Panc1 (cell line): ENCODE results near the gene PCIF1. TPM values are rescaled to one million over a fixed set of nuclear protein-coding genes. Genes with fewer than 3 reads are reported as not detected.

Experiments used
- ATAC-seq: fragments of 200-7000 bp; cut with Tn5 transposase; 2 replicates; pipeline ENCODE4 v1.9.1; 2020; ENCODE audit warnings: mild to moderate bottlenecking, moderate library complexity
- BruUV-seq: library from RNA; stranded (reverse); fragments of 400-500 nt; replicated peaks from 2 replicates; lab custom pipeline; 2021; lab: Mats Ljungman, UMichigan
- CTCF ChIA-PET: fragments of 300-600 bp; sonication (Branson Sonifier 250); formaldehyde crosslinking; loops from one replicate; lab custom pipeline; 2022; ENCODE audit warnings: antibody characterized with exemption; lab: Charles Lee
- POLR2A ChIA-PET: fragments of 300-600 bp; sonication (Branson Sonifier 250); formaldehyde crosslinking; loops from one replicate; lab custom pipeline; 2022; ENCODE audit warnings: antibody characterized with exemption; lab: Charles Lee
- DNase-seq: peaks from one replicate; pipeline ENCODE4 v3.0.0-alpha.2; 2010; ENCODE audit warnings: low read depth, low spot score
- H3K27ac ChIP-seq: 2 replicates; pipeline ENCODE4 v1.5.1; 2011; ENCODE audit warnings: mild to moderate bottlenecking, low read length, inconsistent platforms
- H3K27me3 ChIP-seq: fragments of 200-500 bp; sonication (Bioruptor generic); 2 replicates; pipeline ENCODE4 v1.6.0; 2014; ENCODE audit warnings: low read length, inconsistent platforms; ENCODE audit not compliant: control insufficient read depth, insufficient read depth
- H3K36me3 ChIP-seq: fragments of 200-500 bp; sonication (Bioruptor generic); 2 replicates; pipeline ENCODE4 v1.5.1; 2014; ENCODE audit warnings: inconsistent platforms, mild to moderate bottlenecking, low read length, moderate library complexity; ENCODE audit not compliant: control insufficient read depth, insufficient read depth
- H3K4me1 ChIP-seq: 2 replicates; pipeline ENCODE4 v1.5.1; 2011; ENCODE audit warnings: inconsistent platforms, mild to moderate bottlenecking, low read length, moderate library complexity; ENCODE audit not compliant: control insufficient read depth, insufficient read depth
- H3K4me3 ChIP-seq, 2 experiments: 2 replicates each; pipeline ENCODE4 v1.5.1; 2011 to 2012; ENCODE audit warnings: low read depth in 2 of 2, low read length in 2 of 2, mild to moderate bottlenecking in 2 of 2, inconsistent platforms in 1 of 2, moderate library complexity in 1 of 2
- H3K9me3 ChIP-seq: fragments of 200-500 bp; sonication (Bioruptor generic); 2 replicates; pipeline ENCODE4 v1.5.1; 2014; ENCODE audit warnings: low read depth, mild to moderate bottlenecking, inconsistent platforms, low read length, moderate library complexity; ENCODE audit not compliant: control insufficient read depth, insufficient read depth
- POLR2AphosphoS5 ChIP-seq: IDR thresholded peaks from 2 replicates; pipeline ENCODE4 v1.6.1; 2012; ENCODE audit warnings: mild to moderate bottlenecking, low read depth, low read length, moderate library complexity
- SIN3A ChIP-seq: IDR thresholded peaks from 2 replicates; pipeline ENCODE4 v1.6.1; 2012; ENCODE audit warnings: low read depth, mild to moderate bottlenecking, low read length, moderate library complexity, borderline replicate concordance; ENCODE audit not compliant: insufficient read depth
- TCF7L2 ChIP-seq: IDR thresholded peaks from 2 replicates; pipeline ENCODE4 v1.6.1; 2011; ENCODE audit warnings: mild to moderate bottlenecking, low read depth, low read length, inconsistent platforms
- in situ Hi-C: cut with HindIII; loops from 2 replicates; pipeline ENCODE4 v1.10.0; 2016; ENCODE audit warnings: low sequenced_read_pairs, low pct_unique_long_range_greater_than_20kb
- intact Hi-C: fragments of 100-400 bp; cut with micrococcal nuclease; formaldehyde crosslinking; loops from one replicate; pipeline ENCODE4 v1.10.0; 2022; ENCODE audit not compliant: unreplicated experiment
- total RNA-seq: library from RNA; stranded (reverse); gene quantifications from one replicate; pipeline ENCODE4 v1.2.1, GENCODE V29; 2021; ENCODE audit not compliant: unreplicated experiment
- TF ChIP-seq, protein P1 (sequence below): fragments of 450-650 bp; IDR thresholded peaks from 2 replicates; pipeline ENCODE4 v1.5.1; 2017; ENCODE audit warnings: mild to moderate bottlenecking
- TF ChIP-seq, protein P2 (sequence below), 2 experiments: IDR thresholded peaks; 2 replicates each; pipeline ENCODE4 v1.6.1; 2011 to 2012; ENCODE audit warnings: low read depth in 2 of 2, control low read depth in 1 of 2, low read length in 1 of 2, mild to moderate bottlenecking in 1 of 2, moderate library complexity in 1 of 2; ENCODE audit not compliant: insufficient read depth in 1 of 2

PCIF1 gene
- total RNA-seq, 1 experiment from 2014 or later = 24.6 TPM

DNA sequence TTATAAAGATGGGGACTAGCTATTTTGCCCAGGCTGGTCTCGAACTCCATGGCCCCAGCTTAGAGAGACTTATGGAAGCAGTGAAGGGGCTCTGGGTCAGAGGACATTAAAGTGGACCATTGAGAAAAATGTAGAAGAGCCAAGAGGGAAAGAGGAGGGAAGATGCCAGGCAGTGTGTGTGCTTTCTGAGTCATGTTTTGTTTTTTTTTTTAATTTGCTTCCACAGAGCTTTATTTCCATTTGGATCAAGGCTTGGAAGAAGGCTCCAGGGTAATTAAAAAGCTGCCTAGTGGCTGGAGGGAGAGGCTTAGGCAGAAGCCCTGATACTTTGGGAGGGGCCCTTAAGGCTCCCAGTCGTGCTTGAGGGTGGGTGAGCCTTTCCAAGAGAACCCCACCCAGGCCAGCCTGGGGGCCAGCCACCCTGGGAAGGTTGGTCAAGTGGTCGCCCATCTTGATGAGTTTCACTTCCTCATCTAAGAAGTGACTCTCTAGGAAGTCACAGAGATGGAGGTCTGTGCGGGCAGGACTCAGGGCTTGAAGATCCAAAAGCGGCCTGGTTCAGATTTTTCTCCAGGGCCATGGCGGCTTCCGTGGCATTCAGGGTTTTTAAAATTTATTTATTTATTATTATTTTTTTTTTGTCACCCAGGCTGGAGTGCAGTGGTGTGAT is 40.5 kb downstream of the PCIF1 start:
- POLR2A ChIA-PET = interaction anchor here (0.6 kb wide), 1 partner anchor 252 kb away, joined by 4 read pairs; no protein-coding TSS in a partner anchor
- intact Hi-C loops = no loop called here
- in situ Hi-C loops = no loop called here
- Histone ChIP-seq H3K4me3 (no peak overlapping the region), H3K27me3 (no peaks in the 10 kb centered on the region; the same call in 1 of the 2 replicates), H3K27ac (no peak overlapping the region), H3K9me3 (no peaks in the 10 kb centered on the region), H3K36me3 (peaks cover 2% of the 10 kb centered on the region), H3K4me1 (peaks cover 10% of the 10 kb centered on the region)
- TF ChIP-seq, protein P1, sequence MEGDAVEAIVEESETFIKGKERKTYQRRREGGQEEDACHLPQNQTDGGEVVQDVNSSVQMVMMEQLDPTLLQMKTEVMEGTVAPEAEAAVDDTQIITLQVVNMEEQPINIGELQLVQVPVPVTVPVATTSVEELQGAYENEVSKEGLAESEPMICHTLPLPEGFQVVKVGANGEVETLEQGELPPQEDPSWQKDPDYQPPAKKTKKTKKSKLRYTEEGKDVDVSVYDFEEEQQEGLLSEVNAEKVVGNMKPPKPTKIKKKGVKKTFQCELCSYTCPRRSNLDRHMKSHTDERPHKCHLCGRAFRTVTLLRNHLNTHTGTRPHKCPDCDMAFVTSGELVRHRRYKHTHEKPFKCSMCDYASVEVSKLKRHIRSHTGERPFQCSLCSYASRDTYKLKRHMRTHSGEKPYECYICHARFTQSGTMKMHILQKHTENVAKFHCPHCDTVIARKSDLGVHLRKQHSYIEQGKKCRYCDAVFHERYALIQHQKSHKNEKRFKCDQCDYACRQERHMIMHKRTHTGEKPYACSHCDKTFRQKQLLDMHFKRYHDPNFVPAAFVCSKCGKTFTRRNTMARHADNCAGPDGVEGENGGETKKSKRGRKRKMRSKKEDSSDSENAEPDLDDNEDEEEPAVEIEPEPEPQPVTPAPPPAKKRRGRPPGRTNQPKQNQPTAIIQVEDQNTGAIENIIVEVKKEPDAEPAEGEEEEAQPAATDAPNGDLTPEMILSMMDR = no peak
- TF ChIP-seq POLR2AphosphoS5 = no peak
- TF ChIP-seq, protein P2, sequence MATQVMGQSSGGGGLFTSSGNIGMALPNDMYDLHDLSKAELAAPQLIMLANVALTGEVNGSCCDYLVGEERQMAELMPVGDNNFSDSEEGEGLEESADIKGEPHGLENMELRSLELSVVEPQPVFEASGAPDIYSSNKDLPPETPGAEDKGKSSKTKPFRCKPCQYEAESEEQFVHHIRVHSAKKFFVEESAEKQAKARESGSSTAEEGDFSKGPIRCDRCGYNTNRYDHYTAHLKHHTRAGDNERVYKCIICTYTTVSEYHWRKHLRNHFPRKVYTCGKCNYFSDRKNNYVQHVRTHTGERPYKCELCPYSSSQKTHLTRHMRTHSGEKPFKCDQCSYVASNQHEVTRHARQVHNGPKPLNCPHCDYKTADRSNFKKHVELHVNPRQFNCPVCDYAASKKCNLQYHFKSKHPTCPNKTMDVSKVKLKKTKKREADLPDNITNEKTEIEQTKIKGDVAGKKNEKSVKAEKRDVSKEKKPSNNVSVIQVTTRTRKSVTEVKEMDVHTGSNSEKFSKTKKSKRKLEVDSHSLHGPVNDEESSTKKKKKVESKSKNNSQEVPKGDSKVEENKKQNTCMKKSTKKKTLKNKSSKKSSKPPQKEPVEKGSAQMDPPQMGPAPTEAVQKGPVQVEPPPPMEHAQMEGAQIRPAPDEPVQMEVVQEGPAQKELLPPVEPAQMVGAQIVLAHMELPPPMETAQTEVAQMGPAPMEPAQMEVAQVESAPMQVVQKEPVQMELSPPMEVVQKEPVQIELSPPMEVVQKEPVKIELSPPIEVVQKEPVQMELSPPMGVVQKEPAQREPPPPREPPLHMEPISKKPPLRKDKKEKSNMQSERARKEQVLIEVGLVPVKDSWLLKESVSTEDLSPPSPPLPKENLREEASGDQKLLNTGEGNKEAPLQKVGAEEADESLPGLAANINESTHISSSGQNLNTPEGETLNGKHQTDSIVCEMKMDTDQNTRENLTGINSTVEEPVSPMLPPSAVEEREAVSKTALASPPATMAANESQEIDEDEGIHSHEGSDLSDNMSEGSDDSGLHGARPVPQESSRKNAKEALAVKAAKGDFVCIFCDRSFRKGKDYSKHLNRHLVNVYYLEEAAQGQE (IDR thresholded peaks at IDR 0.05; ENCODE audit: insufficient read depth in 1 of 2, low read depth in 2 of 2, low read length in 1 of 2) = no peak
- no peak for TF ChIP-seq TCF7L2
- TF ChIP-seq SIN3A = no peak
- DNase-seq = no peak
- CTCF ChIA-PET = interaction anchor here (0.6 kb wide), 1 partner anchor 255 kb away, joined by 3 read pairs; no protein-coding TSS in a partner anchor
- ATAC-seq = no peak
- no TSS peak for BruUV-seq

DNA sequence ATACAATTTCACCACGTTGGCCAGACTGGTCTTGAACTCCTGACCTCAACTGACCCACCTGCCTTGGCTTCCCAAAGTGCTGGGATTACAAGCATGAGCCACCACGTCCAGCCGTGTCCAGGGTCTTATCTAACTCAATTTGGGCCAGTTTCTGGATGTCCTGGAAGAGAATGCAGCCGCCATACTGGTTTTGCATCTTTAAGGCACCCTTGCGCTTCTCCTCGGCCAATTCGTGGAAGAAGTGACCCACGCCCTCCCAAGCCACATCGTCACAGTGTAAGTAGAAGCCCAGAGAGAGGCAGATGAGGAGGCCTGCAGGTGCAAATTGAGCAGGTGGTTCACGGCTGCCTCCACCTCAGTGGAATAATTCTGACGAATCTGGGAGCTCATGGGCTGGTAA is 41.2 kb downstream of the PCIF1 start:
- no TSS peak for BruUV-seq
- no peak for ATAC-seq

More for the DNA sequence above, 41.2 kb downstream of the PCIF1 start:
- H3K27me3 ChIP-seq = no peaks in the 10 kb centered on the region; the same call in 1 of the 2 replicates
- CTCF ChIA-PET = no interaction called here
- POLR2A ChIA-PET = no interaction called here
- H3K4me3 ChIP-seq = no peak overlapping the region
- intact Hi-C loops (no loop called here), in situ Hi-C loops (no loop called here)
- H3K27ac ChIP-seq = no peak overlapping the region
- no peak for DNase-seq
- peaks cover 7% of the 10 kb centered on the region for H3K4me1 ChIP-seq
- no peaks in the 10 kb centered on the region; the same call in 1 of the 2 replicates for H3K36me3 ChIP-seq
- TF ChIP-seq POLR2AphosphoS5 (no peak), TCF7L2 (no peak), SIN3A (no peak)
- TF ChIP-seq, protein P2 (IDR thresholded peaks at IDR 0.05; ENCODE audit: insufficient read depth in 1 of 2, low read depth in 2 of 2, low read length in 1 of 2) = no peak
- TF ChIP-seq, protein P1 = no peak
- no peaks in the 10 kb centered on the region for H3K9me3 ChIP-seq
